ENCODE measurements around the gene CTNNA3. TPM values are rescaled to one million over a fixed set of nuclear protein-coding genes. Genes with fewer than 3 reads are reported as not detected.

The CTNNA3 gene
- total RNA-seq, 1 experiment from 2014 or later: 0.02 TPM

- ChIA-PET POLR2A (interaction anchor here (0.6 kb wide), 1 partner anchor 331 kb away, joined by 3 read pairs; no protein-coding TSS in a partner anchor), CTCF (interaction anchor here (0.6 to 0.7 kb wide), 2 partner anchors 15 to 40 kb away, joined by 3 read pairs; no protein-coding TSS in a partner anchor)
- Mint-ChIP-seq H3K27me3 (ENCODE audit: insufficient read depth, unreplicated experiment) (no peaks in the 10 kb centered on the region), H3K4me1 (ENCODE audit: insufficient read depth, unreplicated experiment) (peaks cover under 1% of the 10 kb centered on the region), H3K4me3 (ENCODE audit: unreplicated experiment) (no peak overlapping the region), H3K9me3 (ENCODE audit: unreplicated experiment) (no peaks in the 10 kb centered on the region), H3K36me3 (ENCODE audit: insufficient read depth, unreplicated experiment) (no peaks in the 10 kb centered on the region), H3K27ac (ENCODE audit: low read depth, unreplicated experiment) (no peak overlapping the region)
- BruUV-seq (replicated peaks): no TSS peak
- no peak for DNase-seq (ENCODE audit: unreplicated experiment)
- no peak for TF ChIP-seq CTCF (IDR thresholded peaks at IDR 0.05; ENCODE audit: unreplicated experiment)
- intact Hi-C loops (cut with micrococcal nuclease): no loop called here
These were observed 943.3 kb downstream of the CTNNA3 start for GRCh38 chr10:66752714-66753113.

- CTCF ChIA-PET: interaction anchor here (0.6 to 1.0 kb wide), 2 partner anchors 14 to 21 kb away, joined by 3 to 4 read pairs; no protein-coding TSS in a partner anchor
- H3K36me3 Mint-ChIP-seq (ENCODE audit: insufficient read depth, unreplicated experiment): no peaks in the 10 kb centered on the region
- TF ChIP-seq CTCF (IDR thresholded peaks at IDR 0.05; ENCODE audit: unreplicated experiment): peak; percentile 19
- intact Hi-C loops (cut with micrococcal nuclease): no loop called here
- H3K4me1 Mint-ChIP-seq (ENCODE audit: insufficient read depth, unreplicated experiment): peaks cover 6% of the 10 kb centered on the region
- peak overlapping the region; percentile 53 for H3K27ac Mint-ChIP-seq (ENCODE audit: low read depth, unreplicated experiment)
- DNase-seq (ENCODE audit: unreplicated experiment): no peak
- H3K4me3 Mint-ChIP-seq (ENCODE audit: unreplicated experiment): no peak overlapping the region
- BruUV-seq (replicated peaks): no TSS peak
- no peaks in the 10 kb centered on the region for H3K9me3 Mint-ChIP-seq (ENCODE audit: unreplicated experiment)
- POLR2A ChIA-PET: interaction anchor here (1.1 kb wide), 1 partner anchor 50 kb away, joined by 3 read pairs; no protein-coding TSS in a partner anchor
- no peaks in the 10 kb centered on the region for H3K27me3 Mint-ChIP-seq (ENCODE audit: insufficient read depth, unreplicated experiment)
These were observed 947.8 kb downstream of the CTNNA3 start for GRCh38 chr10:66748217-66748616.

GRCh38 chr10:66747451-66747850 is 948.5 kb downstream of the CTNNA3 start:
- ChIA-PET CTCF (interaction anchor here (0.6 to 1.0 kb wide), 3 partner anchors 21 to 1766 kb away, joined by 3 to 4 read pairs (median 3); no protein-coding TSS in a partner anchor), POLR2A (interaction anchor here (0.6 to 1.1 kb wide), 2 partner anchors 30 to 49 kb away, joined by 3 to 4 read pairs; no protein-coding TSS in a partner anchor)
- no peak overlapping the region for H3K4me3 Mint-ChIP-seq (ENCODE audit: unreplicated experiment)
- H3K36me3 Mint-ChIP-seq (ENCODE audit: insufficient read depth, unreplicated experiment): no peaks in the 10 kb centered on the region
- intact Hi-C loops (cut with micrococcal nuclease): no loop called here
- TF ChIP-seq CTCF (IDR thresholded peaks at IDR 0.05; ENCODE audit: unreplicated experiment): no peak
- no peaks in the 10 kb centered on the region for H3K9me3 Mint-ChIP-seq (ENCODE audit: unreplicated experiment)
- H3K4me1 Mint-ChIP-seq (ENCODE audit: insufficient read depth, unreplicated experiment): peaks cover 6% of the 10 kb centered on the region
- no peaks in the 10 kb centered on the region for H3K27me3 Mint-ChIP-seq (ENCODE audit: insufficient read depth, unreplicated experiment)
- DNase-seq (ENCODE audit: unreplicated experiment): peak; percentile 55
- H3K27ac Mint-ChIP-seq (ENCODE audit: low read depth, unreplicated experiment): peak overlapping the region; percentile 53
- BruUV-seq (replicated peaks): no TSS peak

GRCh38 chr10:66746711-66747110 is 949.3 kb downstream of the CTNNA3 start:
- H3K4me1 Mint-ChIP-seq (ENCODE audit: insufficient read depth, unreplicated experiment): peaks cover 6% of the 10 kb centered on the region
- no peaks in the 10 kb centered on the region for H3K36me3 Mint-ChIP-seq (ENCODE audit: insufficient read depth, unreplicated experiment)
- POLR2A ChIA-PET: interaction anchor here (0.6 kb wide), 1 partner anchor 29 kb away, joined by 4 read pairs; no protein-coding TSS in a partner anchor
- H3K9me3 Mint-ChIP-seq (ENCODE audit: unreplicated experiment): no peaks in the 10 kb centered on the region
- BruUV-seq (replicated peaks): no TSS peak
- no peak for DNase-seq (ENCODE audit: unreplicated experiment)
- H3K27ac Mint-ChIP-seq (ENCODE audit: low read depth, unreplicated experiment): no peak overlapping the region
- no peak for TF ChIP-seq CTCF (IDR thresholded peaks at IDR 0.05; ENCODE audit: unreplicated experiment)
- intact Hi-C loops (cut with micrococcal nuclease): no loop called here
- H3K4me3 Mint-ChIP-seq (ENCODE audit: unreplicated experiment): no peak overlapping the region
- CTCF ChIA-PET: no interaction called here
- H3K27me3 Mint-ChIP-seq (ENCODE audit: insufficient read depth, unreplicated experiment): no peaks in the 10 kb centered on the region
